Measurements from ENCODE around the gene PRKX.

- no peak for TF ChIP-seq POLR2A (IDR thresholded peaks at IDR 0.05; ENCODE audit: low read depth, low read length)
- no peak for TF ChIP-seq CTCF (conservative IDR thresholded peaks at IDR 0.05; ENCODE audit: low read depth, low read length)
- no peak for TF ChIP-seq NFE2L2 (IDR thresholded peaks at IDR 0.05; ENCODE audit: low read depth, low read length)
- no peak for TF ChIP-seq RAD21 (IDR thresholded peaks at IDR 0.05; ENCODE audit: low read length)
- TF ChIP-seq MAZ (IDR thresholded peaks at IDR 0.05; ENCODE audit: borderline replicate concordance, low read depth, low read length) = no peak
- no peak for TF ChIP-seq MAFK (IDR thresholded peaks at IDR 0.05; ENCODE audit: low read depth, low read length)
- TF ChIP-seq ELK1 (IDR thresholded peaks at IDR 0.05; ENCODE audit: borderline replicate concordance, low read depth, low read length) = no peak
- no peak for TF ChIP-seq USF2 (IDR thresholded peaks at IDR 0.05; ENCODE audit: low read depth, low read length)
- TF ChIP-seq SMC3 (IDR thresholded peaks at IDR 0.05; ENCODE audit: low read depth, low read length) = no peak
- TF ChIP-seq CEBPB (IDR thresholded peaks at IDR 0.05; ENCODE audit: low read depth, low read length) = no peak
- TF ChIP-seq RCOR1 (IDR thresholded peaks at IDR 0.05; ENCODE audit: insufficient replicate concordance, low read length) = no peak
- no peak for TF ChIP-seq MXI1 (IDR thresholded peaks at IDR 0.05; ENCODE audit: borderline replicate concordance, low read depth, low read length)
These were observed 103.6 kb downstream of the PRKX start for GRCh38 chrX:3609810-3610209.
